Bronchial epithelial cell (primary cell): ENCODE data around the gene TESK2. TPM values are rescaled to one million over a fixed set of nuclear protein-coding genes. Genes with fewer than 3 reads are reported as not detected.
"Not testable (repeated sequence)": the region's sequence is repeated elsewhere in the genome, so short reads cannot be mapped to it uniquely, and the experiment has no call there.

Experiments used
- DNase-seq: peaks from one replicate; pipeline ENCODE4 v3.0.0-alpha.2; 2010; ENCODE audit warnings: low read depth
- FAIRE-seq: peaks from 2 replicates; lab custom pipeline; 2011; peaks lifted over from hg19 to GRCh38; lab: Jason Lieb, UNC
- H3K27me3 ChIP-seq: 2 replicates; pipeline ENCODE4 v1.5.1; 2011; ENCODE audit warnings: low read length; ENCODE audit not compliant: control insufficient read depth, insufficient read depth
- H3K36me3 ChIP-seq: 2 replicates; pipeline ENCODE4 v1.5.1; 2011; ENCODE audit warnings: low read length; ENCODE audit not compliant: control insufficient read depth, insufficient read depth
- H3K4me3 ChIP-seq: 2 replicates; pipeline ENCODE4 v1.5.1; 2011; ENCODE audit warnings: mild to moderate bottlenecking, low read depth, low read length, control low read depth
- total RNA-seq: library from RNA; depleted of rRNA; stranded (reverse); fragments of >200 nt; gene quantifications from 2 replicates; pipeline ENCODE4 v1.2.1, GENCODE V29; 2014
- TF ChIP-seq, protein P1 (sequence below): IDR thresholded peaks from 2 replicates; pipeline ENCODE4 v1.5.1; 2011; ENCODE audit warnings: mild to moderate bottlenecking, moderate library complexity, low read length, control low read depth, inconsistent platforms; ENCODE audit not compliant: insufficient read depth, severe bottlenecking

The TESK2 gene
- total RNA-seq, 1 donor from 2014 or later = 1.6 TPM

DNA sequence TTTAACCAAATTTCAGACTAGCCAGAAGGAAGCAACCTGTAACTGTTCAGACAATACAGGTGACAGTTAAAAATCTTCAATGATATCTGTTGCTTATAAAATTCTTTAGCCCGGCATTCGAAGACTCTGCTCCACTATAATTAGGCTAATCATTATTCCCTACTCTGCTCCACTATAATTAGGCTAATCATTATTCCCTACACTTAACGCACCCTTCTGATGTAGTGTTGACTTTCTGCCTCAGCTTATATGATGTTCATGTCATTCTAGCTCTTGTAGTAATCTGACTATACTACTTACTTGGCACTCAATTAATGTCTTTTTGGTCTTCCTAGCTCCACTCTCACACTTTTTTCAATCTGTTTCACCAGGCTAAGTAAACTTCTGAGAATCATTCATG lies 13.3 kb downstream of the TESK2 start:
- Histone ChIP-seq H3K36me3 (no peaks in the 10 kb centered on the region), H3K4me3 (no peak overlapping the region), H3K27me3 (no peaks in the 10 kb centered on the region)
- TF ChIP-seq, protein P1, sequence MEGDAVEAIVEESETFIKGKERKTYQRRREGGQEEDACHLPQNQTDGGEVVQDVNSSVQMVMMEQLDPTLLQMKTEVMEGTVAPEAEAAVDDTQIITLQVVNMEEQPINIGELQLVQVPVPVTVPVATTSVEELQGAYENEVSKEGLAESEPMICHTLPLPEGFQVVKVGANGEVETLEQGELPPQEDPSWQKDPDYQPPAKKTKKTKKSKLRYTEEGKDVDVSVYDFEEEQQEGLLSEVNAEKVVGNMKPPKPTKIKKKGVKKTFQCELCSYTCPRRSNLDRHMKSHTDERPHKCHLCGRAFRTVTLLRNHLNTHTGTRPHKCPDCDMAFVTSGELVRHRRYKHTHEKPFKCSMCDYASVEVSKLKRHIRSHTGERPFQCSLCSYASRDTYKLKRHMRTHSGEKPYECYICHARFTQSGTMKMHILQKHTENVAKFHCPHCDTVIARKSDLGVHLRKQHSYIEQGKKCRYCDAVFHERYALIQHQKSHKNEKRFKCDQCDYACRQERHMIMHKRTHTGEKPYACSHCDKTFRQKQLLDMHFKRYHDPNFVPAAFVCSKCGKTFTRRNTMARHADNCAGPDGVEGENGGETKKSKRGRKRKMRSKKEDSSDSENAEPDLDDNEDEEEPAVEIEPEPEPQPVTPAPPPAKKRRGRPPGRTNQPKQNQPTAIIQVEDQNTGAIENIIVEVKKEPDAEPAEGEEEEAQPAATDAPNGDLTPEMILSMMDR = no peak
- FAIRE-seq (no peak), DNase-seq (no peak)

DNA sequence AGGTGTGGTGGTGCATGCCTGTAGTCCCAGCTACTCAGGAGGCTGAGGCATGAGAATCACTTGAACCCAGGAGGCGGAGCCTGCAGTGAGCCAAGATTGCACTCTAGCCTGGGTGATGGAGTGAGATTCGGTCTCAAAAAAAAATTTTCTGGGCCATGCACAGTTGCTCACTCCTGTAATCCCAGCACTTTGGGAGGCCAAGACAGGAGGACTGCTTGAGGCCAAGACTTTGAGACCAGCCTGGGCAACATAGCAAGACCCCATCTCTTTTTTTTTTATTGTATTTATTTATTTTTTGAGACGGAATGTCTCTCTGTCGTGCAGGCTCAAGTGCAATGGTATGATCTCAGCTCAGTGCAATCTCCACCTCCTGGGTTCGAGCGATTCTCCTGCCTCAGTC lies 16.8 kb downstream of the TESK2 start:
- not testable (repeated sequence) for FAIRE-seq, H3K36me3 ChIP-seq, H3K4me3 ChIP-seq, H3K27me3 ChIP-seq, DNase-seq

DNA sequence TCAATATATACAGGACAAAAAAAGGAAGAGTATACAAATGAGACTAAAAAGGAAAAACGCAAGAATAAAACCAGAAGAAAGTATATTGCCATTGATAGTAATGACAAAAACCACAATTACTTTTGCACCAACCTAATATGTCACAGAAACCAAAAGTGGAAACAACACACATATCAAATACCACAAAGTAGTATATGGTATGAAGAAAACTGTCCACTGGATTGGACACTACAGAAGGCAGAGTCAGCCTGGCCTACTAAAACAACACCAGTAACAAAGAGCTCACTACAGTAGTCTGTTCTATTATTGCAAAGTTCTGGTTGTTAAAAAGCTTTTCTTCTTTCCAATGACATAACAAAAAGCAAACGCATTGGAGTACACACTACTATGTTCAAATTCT lies 17.7 kb downstream of the TESK2 start:
- TF ChIP-seq, protein P1 = no peak
- FAIRE-seq (no peak), DNase-seq (no peak)
- no peak overlapping the region for H3K4me3 ChIP-seq
- H3K27me3 ChIP-seq = no peaks in the 10 kb centered on the region
- H3K36me3 ChIP-seq = no peaks in the 10 kb centered on the region

DNA sequence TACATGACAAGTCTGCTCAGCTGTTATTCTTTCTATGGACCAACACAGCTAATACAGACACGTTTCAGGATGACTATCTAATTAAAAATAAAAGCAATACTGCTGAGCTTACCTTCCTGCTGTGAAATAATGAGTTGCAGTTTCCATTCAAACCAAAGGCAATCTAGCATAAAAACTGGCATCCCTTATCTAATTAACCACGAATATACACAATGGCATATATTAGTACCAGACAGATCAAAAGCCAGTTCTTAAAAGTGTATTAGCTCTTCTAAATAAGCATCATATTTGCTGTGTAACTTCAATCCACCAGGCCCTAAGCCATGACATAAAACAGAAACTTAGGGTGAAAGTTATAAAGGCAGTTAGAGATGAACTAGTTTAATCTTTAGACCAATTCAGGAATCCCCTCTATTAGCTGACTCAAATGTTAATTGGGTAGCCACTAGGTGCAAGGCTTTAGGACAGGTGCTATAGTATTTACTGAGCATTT lies 20.6 kb downstream of the TESK2 start:
- H3K36me3 ChIP-seq = no peaks in the 10 kb centered on the region
- no peak overlapping the region for H3K4me3 ChIP-seq
- TF ChIP-seq, protein P1 = no peak
- no peaks in the 10 kb centered on the region for H3K27me3 ChIP-seq
- DNase-seq (no peak), FAIRE-seq (no peak)

DNA sequence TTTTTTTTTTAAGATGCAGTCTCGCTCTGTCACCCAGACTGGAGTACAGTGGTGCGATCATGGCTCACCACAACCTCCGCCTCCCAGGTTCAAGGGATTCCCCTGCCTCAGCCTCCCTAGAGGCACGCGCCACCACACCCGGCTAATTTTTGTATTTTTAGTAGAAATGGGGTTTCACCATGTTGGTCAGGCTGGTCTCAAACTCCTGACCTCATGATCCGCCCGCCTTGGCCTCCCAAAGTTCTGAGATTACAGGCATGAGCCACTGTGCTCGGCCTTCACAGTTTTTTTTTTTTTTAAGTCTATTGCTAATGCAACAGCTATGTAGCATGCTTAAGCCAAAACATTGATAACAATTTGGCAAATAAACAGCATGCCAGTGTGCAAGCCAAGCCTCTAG lies 23.6 kb downstream of the TESK2 start:
- not testable (repeated sequence) for H3K27me3 ChIP-seq, H3K4me3 ChIP-seq, DNase-seq, FAIRE-seq, H3K36me3 ChIP-seq

DNA sequence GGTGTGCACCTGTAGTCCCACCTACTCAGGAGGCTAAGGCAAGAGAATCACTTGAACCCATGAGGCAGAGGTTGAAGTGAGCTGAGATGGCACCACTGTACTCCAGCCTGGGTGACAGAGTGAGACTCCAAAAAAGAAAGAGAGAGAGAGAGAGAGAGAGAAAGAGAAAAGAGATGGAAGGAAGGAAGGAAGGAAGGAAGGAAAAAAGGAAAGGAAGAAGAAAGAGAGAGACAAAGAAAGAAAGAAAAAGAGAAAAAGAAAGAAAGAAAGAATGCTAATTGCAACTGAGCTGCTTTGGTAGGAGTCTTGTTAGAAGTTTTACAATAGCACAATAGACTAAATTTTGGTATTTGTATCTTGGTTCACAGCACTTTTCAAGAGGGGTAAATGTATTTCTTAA lies 25.7 kb downstream of the TESK2 start:
- TF ChIP-seq, protein P1 = no peak
- FAIRE-seq = no peak
- H3K27me3 ChIP-seq = no peaks in the 10 kb centered on the region

DNA sequence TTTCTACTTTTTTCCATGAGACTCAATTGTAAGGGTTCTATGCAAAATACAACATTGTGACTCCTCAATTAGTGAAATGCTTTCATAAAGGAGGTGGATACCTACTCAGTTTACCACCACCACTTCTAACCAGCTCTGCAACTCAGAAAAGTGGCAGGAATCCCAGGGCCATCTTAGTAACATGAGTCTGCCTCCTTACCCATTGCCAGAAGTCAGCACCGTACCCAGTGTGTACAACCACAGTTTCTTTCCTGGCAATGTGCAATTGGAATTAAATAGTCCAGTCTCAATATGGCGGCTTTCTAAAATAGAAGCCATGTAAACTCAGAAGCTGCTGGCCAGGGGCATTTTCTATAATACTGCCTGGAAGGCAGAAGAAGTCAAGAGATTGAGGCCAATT lies 32.1 kb downstream of the TESK2 start:
- Histone ChIP-seq H3K27me3 (no peaks in the 10 kb centered on the region), H3K36me3 (no peaks in the 10 kb centered on the region), H3K4me3 (no peak overlapping the region)
- DNase-seq (no peak), FAIRE-seq (no peak)
- TF ChIP-seq, protein P1 = no peak

More for the DNA sequence above, 25.7 kb downstream of the TESK2 start:
- no peak overlapping the region for H3K4me3 ChIP-seq
- no peaks in the 10 kb centered on the region for H3K36me3 ChIP-seq
- DNase-seq = no peak
